HepG2 (cell line): ENCODE data around the gene SLC12A5. TPM values are rescaled to one million over a fixed set of nuclear protein-coding genes. Genes with fewer than 3 reads are reported as not detected.

Experiments used
- BCL6 ChIP-seq: IDR thresholded peaks from 2 replicates; pipeline ENCODE4 v1.6.1; 2016; ENCODE audit warnings: missing genetic modification reagents, missing compliant biosample characterization
- DNMT1 ChIP-seq: sonication (generic); formaldehyde crosslinking; IDR thresholded peaks from 2 replicates; pipeline ENCODE4 v1.5.1; 2020; ENCODE audit warnings: mild to moderate bottlenecking, missing genetic modification reagents
- ERF ChIP-seq: IDR thresholded peaks from 2 replicates; pipeline ENCODE4 v1.6.1; 2018; ENCODE audit warnings: missing biosample characterization, missing genetic modification reagents
- FOXA3 ChIP-seq: IDR thresholded peaks from 2 replicates; pipeline ENCODE4 v1.6.1; 2016; ENCODE audit warnings: missing genetic modification reagents, missing compliant biosample characterization
- FOXJ3 ChIP-seq: sonication (generic); formaldehyde crosslinking; IDR thresholded peaks from 2 replicates; pipeline ENCODE4 v1.4.0; 2020; ENCODE audit warnings: missing genetic modification reagents, mild to moderate bottlenecking, borderline replicate concordance
- HDAC6 ChIP-seq: fragments of 200-600 bp; sonication (generic); IDR thresholded peaks from 2 replicates; pipeline ENCODE4 v1.7.0; 2017; ENCODE audit warnings: mild to moderate bottlenecking, antibody characterized with exemption, low read length, low read depth
- HNRNPH1 ChIP-seq: fragments of 200-400 bp; formaldehyde crosslinking; optimal IDR thresholded peaks from 2 replicates; pipeline ENCODE3; 2017; ENCODE audit warnings: mild to moderate bottlenecking, low read depth, low read length
- KLF15 ChIP-seq: sonication (generic); formaldehyde crosslinking; IDR thresholded peaks from 2 replicates; pipeline ENCODE4 v1.8.1; 2023; ENCODE audit warnings: borderline replicate concordance, mild to moderate bottlenecking, inconsistent platforms, missing genetic modification reagents, mixed read lengths
- NAIF1 ChIP-seq: sonication (generic); formaldehyde crosslinking; IDR thresholded peaks from 2 replicates; pipeline ENCODE4 v1.5.0; 2020; ENCODE audit warnings: mild to moderate bottlenecking, missing genetic modification reagents, borderline replicate concordance
- NCOA5 ChIP-seq: sonication (generic); formaldehyde crosslinking; IDR thresholded peaks from 2 replicates; pipeline ENCODE4 v1.4.0; 2020; ENCODE audit warnings: missing genetic modification reagents
- NFRKB ChIP-seq: fragments of 450-650 bp; IDR thresholded peaks from 2 replicates; pipeline ENCODE4 v1.6.1; 2017
- NFYC ChIP-seq: IDR thresholded peaks from 2 replicates; pipeline ENCODE4 v1.6.1; 2016; ENCODE audit warnings: missing genetic modification reagents, missing compliant biosample characterization
- NR2F1 ChIP-seq, 2 experiments: fragments of 450-650 bp in 1 of 2; formaldehyde crosslinking in 1 of 2; IDR thresholded peaks; 2 replicates each; pipeline versions ENCODE4 v1.5.0 to v1.6.1; 2016 to 2020; ENCODE audit warnings: mild to moderate bottlenecking in 1 of 2, missing compliant biosample characterization in 1 of 2, missing genetic modification reagents in 1 of 2, moderate library complexity in 1 of 2
- PHF21A ChIP-seq: sonication (generic); formaldehyde crosslinking; IDR thresholded peaks from 2 replicates; pipeline ENCODE4 v1.5.0; 2020; ENCODE audit warnings: mild to moderate bottlenecking, missing genetic modification reagents
- SIX1 ChIP-seq: sonication (generic); formaldehyde crosslinking; IDR thresholded peaks from 2 replicates; pipeline ENCODE4 v1.4.0; 2020; ENCODE audit warnings: missing genetic modification reagents, borderline replicate concordance
- SOX13 ChIP-seq, 3 experiments: fragments of 450-650 bp in 1 of 3; sonication (generic) in 1 of 3; formaldehyde crosslinking in 1 of 3; IDR thresholded peaks in 2 of 3; conservative IDR thresholded peaks in 1 of 3; 2 replicates each; pipeline versions ENCODE4 v1.5.0 to v1.6.1; 2016 to 2020; ENCODE audit warnings: antibody characterized with exemption in 1 of 3, mild to moderate bottlenecking in 1 of 3, missing compliant biosample characterization in 1 of 3, missing genetic modification reagents in 1 of 3, moderate library complexity in 1 of 3
- SRF ChIP-seq: IDR thresholded peaks from 2 replicates; pipeline ENCODE4 v1.6.1; 2011; ENCODE audit warnings: mild to moderate bottlenecking, low read depth, low read length, moderate library complexity
- TAF1 ChIP-seq: sonication (generic); formaldehyde crosslinking; IDR thresholded peaks from 2 replicates; pipeline ENCODE4 v1.4.0; 2020; ENCODE audit warnings: missing genetic modification reagents
- XBP1 ChIP-seq: sonication (generic); formaldehyde crosslinking; IDR thresholded peaks from 2 replicates; pipeline ENCODE4 v1.5.0; 2020; ENCODE audit warnings: missing genetic modification reagents
- ZBTB3 ChIP-seq: sonication (generic); formaldehyde crosslinking; IDR thresholded peaks from 2 replicates; pipeline ENCODE4 v1.4.0; 2020; ENCODE audit warnings: low read depth, mild to moderate bottlenecking, moderate library complexity, missing genetic modification reagents, borderline replicate concordance
- ZFP36L1 ChIP-seq: sonication (generic); formaldehyde crosslinking; IDR thresholded peaks from 2 replicates; pipeline ENCODE4 v1.8.0; 2022; ENCODE audit warnings: mild to moderate bottlenecking, missing genetic modification reagents, moderate library complexity
- ZFP90 ChIP-seq: sonication (generic); formaldehyde crosslinking; IDR thresholded peaks from 2 replicates; pipeline ENCODE4 v1.8.0; 2022; ENCODE audit warnings: missing genetic modification reagents, mild to moderate bottlenecking, inconsistent platforms, borderline replicate concordance
- ZMYM4 ChIP-seq: sonication (generic); formaldehyde crosslinking; IDR thresholded peaks from 2 replicates; pipeline ENCODE4 v1.8.1; 2023; ENCODE audit warnings: mild to moderate bottlenecking, missing genetic modification reagents
- ZNF143 ChIP-seq: sonication (generic); formaldehyde crosslinking; IDR thresholded peaks from 2 replicates; pipeline ENCODE4 v1.4.0; 2020; ENCODE audit warnings: missing genetic modification reagents
- ZNF251 ChIP-seq: sonication (generic); formaldehyde crosslinking; IDR thresholded peaks from 2 replicates; pipeline ENCODE4 v1.9.0; 2021; ENCODE audit warnings: mild to moderate bottlenecking, missing genetic modification reagents
- ZNF296 ChIP-seq: sonication (generic); formaldehyde crosslinking; conservative IDR thresholded peaks from 2 replicates; pipeline ENCODE4 v1.5.0; 2020; ENCODE audit warnings: mild to moderate bottlenecking, missing genetic modification reagents
- ZNF460 ChIP-seq: sonication (generic); formaldehyde crosslinking; IDR thresholded peaks from 2 replicates; pipeline ENCODE4 v1.5.1; 2020; ENCODE audit warnings: missing genetic modification reagents, mild to moderate bottlenecking, borderline replicate concordance
- ZNF468 ChIP-seq: sonication (generic); formaldehyde crosslinking; IDR thresholded peaks from 2 replicates; pipeline ENCODE4 v1.8.0; 2022; ENCODE audit warnings: mild to moderate bottlenecking, moderate library complexity, missing genetic modification reagents
- ZNF570 ChIP-seq: sonication (generic); formaldehyde crosslinking; IDR thresholded peaks from 2 replicates; pipeline ENCODE4 v1.4.0; 2020; ENCODE audit warnings: mild to moderate bottlenecking, missing genetic modification reagents, borderline replicate concordance
- ZNF672 ChIP-seq: sonication (generic); formaldehyde crosslinking; IDR thresholded peaks from 2 replicates; pipeline ENCODE4 v1.8.1; 2022; ENCODE audit warnings: missing genetic modification reagents
- ZNF713 ChIP-seq: sonication (generic); formaldehyde crosslinking; IDR thresholded peaks from 2 replicates; pipeline ENCODE4 v1.4.0; 2020; ENCODE audit warnings: mild to moderate bottlenecking, missing genetic modification reagents
- ZSCAN20 ChIP-seq: sonication (generic); formaldehyde crosslinking; IDR thresholded peaks from 2 replicates; pipeline ENCODE4 v1.4.0; 2020; ENCODE audit warnings: missing genetic modification reagents, mild to moderate bottlenecking, borderline replicate concordance
- ZSCAN29 ChIP-seq: sonication (generic); formaldehyde crosslinking; conservative IDR thresholded peaks from 2 replicates; pipeline ENCODE4 v1.4.0; 2020; ENCODE audit warnings: mild to moderate bottlenecking, missing genetic modification reagents
- ZZZ3 ChIP-seq: sonication (generic); formaldehyde crosslinking; IDR thresholded peaks from 2 replicates; pipeline ENCODE4 v1.4.0; 2020; ENCODE audit warnings: missing genetic modification reagents, mild to moderate bottlenecking, borderline replicate concordance
- polyA plus RNA-seq, 8 experiments: library from polyadenylated mRNA; depleted of rRNA in 3 of 8; stranded (reverse) in 7 of 8; unstranded in 1 of 8; fragments of >200 nt; fragmentation: Illumina TruSeq in 4 of 8; extraction: Trizol in 4 of 8; gene quantifications; 2 replicates each; pipeline versions ENCODE4 v1.2.1 to v1.2.3, GENCODE V29; 2011 to 2016; ENCODE audit warnings: low read depth in 4 of 8, missing spikeins in 1 of 8, mixed read lengths in 1 of 8; ENCODE audit not compliant: insufficient read depth in 1 of 8
- total RNA-seq, 5 experiments: library from RNA; depleted of rRNA; stranded (reverse); fragments of >200 nt; fragmentation: Illumina TruSeq; extraction: Trizol; gene quantifications; 2 replicates each; pipeline ENCODE4 v1.2.3, GENCODE V29; 2016; ENCODE audit warnings: low read depth in 1 of 5

SLC12A5 gene
- total and polyA plus RNA-seq, 2 of the 13 experiments (the other 11 are each of a cell fraction or from before 2014, with no cell fraction given): 4.3 to 5.4 TPM

GRCh38 chr20:45987108-45987780, 41.8 kb upstream of the SLC12A5 start (continued):
- TF ChIP-seq ZNF296: no peak
- TF ChIP-seq KLF15 (CRISPR knock-in tag): no peak
- no peak for TF ChIP-seq HDAC6
- TF ChIP-seq ZSCAN20 (CRISPR knock-in tag): no peak
- no peak for TF ChIP-seq ZNF143
- TF ChIP-seq DNMT1: no peak
- TF ChIP-seq ZMYM4 (CRISPR knock-in tag): no peak
- no peak for TF ChIP-seq SOX13 (IDR thresholded peaks at IDR 0.05)
- TF ChIP-seq SOX13 (CRISPR knock-in tag; conservative IDR thresholded peaks at IDR 0.05 in 1 of 2, IDR thresholded peaks at IDR 0.05 in 1 of 2): no peak
- TF ChIP-seq TAF1 (CRISPR knock-in tag): no peak
- no peak for TF ChIP-seq ZFP90 (CRISPR knock-in tag)
- TF ChIP-seq ZNF672 (CRISPR knock-in tag): no peak
- TF ChIP-seq NAIF1: no peak
- TF ChIP-seq ZSCAN29 (CRISPR knock-in tag): no peak
- no peak for TF ChIP-seq XBP1 (CRISPR knock-in tag)
- TF ChIP-seq ERF (CRISPR knock-in tag): 0 out of 2 replicates have a peak, but pooled peaks have one; percentile 43
- TF ChIP-seq ZNF468: no peak
- no peak for TF ChIP-seq NCOA5 (CRISPR knock-in tag)
- no peak for TF ChIP-seq PHF21A (CRISPR knock-in tag)
- no peak; the same call in 1 of the 2 replicates for TF ChIP-seq ZZZ3 (CRISPR knock-in tag)
- no peak for TF ChIP-seq ZNF251 (CRISPR knock-in tag)
- no peak for TF ChIP-seq NR2F1 (CRISPR knock-in tag; IDR thresholded peaks at IDR 0.05)
- TF ChIP-seq NFYC (CRISPR knock-in tag): no peak
- TF ChIP-seq ZFP36L1 (CRISPR knock-in tag): no peak
- TF ChIP-seq HNRNPH1: no peak
- no peak for TF ChIP-seq SRF
- TF ChIP-seq ZNF570 (CRISPR knock-in tag): no peak
- no peak for TF ChIP-seq BCL6
- TF ChIP-seq NFRKB: no peak
- no peak for TF ChIP-seq FOXA3 (CRISPR knock-in tag)
- no peak for TF ChIP-seq FOXJ3 (CRISPR knock-in tag)
- TF ChIP-seq SIX1: no peak
- no peak for TF ChIP-seq ZNF460 (CRISPR knock-in tag)
- TF ChIP-seq ZBTB3 (CRISPR knock-in tag): no peak
- TF ChIP-seq ZNF713 (CRISPR knock-in tag): no peak
